ENCODE data around the gene LIF. TPM values are rescaled to one million over a fixed set of nuclear protein-coding genes. Genes with fewer than 3 reads are reported as not detected.

Gene LIF
- total and polyA plus RNA-seq, 2 of the 4 experiments (the other 2 are of a cell fraction): 130 to 214 TPM

DNA sequence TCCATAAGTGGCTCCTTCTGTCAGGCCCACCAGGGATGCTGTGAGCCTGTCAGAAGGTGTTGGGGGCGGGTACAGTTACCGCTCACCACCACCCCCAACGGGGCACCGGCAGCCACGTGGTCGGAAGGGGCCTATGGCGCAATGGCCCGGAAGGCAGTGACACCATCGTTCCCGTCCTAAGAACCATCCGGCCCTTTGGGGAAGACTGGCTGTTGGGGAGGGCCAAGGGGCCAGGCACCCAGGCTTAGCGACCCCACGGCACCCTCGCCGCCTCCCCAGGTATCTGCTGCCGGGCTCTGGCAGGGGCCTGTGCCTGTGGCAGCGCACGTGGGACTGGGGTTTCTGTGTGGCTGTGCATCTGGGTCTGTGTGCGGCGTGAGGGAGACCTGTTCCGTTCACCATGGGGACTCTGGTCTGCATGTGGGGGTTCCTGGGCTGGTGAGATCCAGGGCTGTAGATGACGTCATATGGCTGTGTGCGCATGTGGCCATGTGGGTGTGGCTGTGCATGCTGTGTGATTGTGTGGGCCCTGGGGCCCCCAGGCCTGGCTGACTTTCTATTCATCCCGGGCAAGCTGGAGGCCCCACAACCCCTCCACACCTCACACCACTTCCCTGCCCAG lies 19.4 kb upstream of the LIF start:
- Histone ChIP-seq H3K14ac (replicated peaks; ENCODE audit: low read depth, low read length) (no peak overlapping the region), H3K9ac (ENCODE audit: low read depth, low read length) (no peak overlapping the region), H2BK120ac (ENCODE audit: low read depth, low read length) (no peak overlapping the region), H3K9me3 (ENCODE audit: control insufficient read depth, insufficient read depth, low read length) (no peaks in the 10 kb centered on the region), H3K27me3 (ENCODE audit: control insufficient read depth, insufficient read depth, low read length) (no peaks in the 10 kb centered on the region; the same call in 1 of the 2 replicates), H3K36me3 (ENCODE audit: control insufficient read depth, insufficient read depth, low read length) (no peaks in the 10 kb centered on the region), H4K5ac (ENCODE audit: low read depth, low read length) (no peak overlapping the region), H3K56ac (ENCODE audit: extremely low read depth, insufficient read depth, low read length) (no peak overlapping the region), H3K18ac (ENCODE audit: low read depth, low read length) (no peak overlapping the region), H2BK20ac (ENCODE audit: low read depth, low read length) (no peak overlapping the region), H2BK15ac (ENCODE audit: low read depth, low read length) (no peak overlapping the region), H3K4ac (ENCODE audit: low read depth, low read length) (no peak overlapping the region), H2AK5ac (ENCODE audit: low read depth, low read length) (peak overlapping the region; percentile 34; the same call in 1 of the 2 replicates), H4K91ac (ENCODE audit: insufficient read depth, low read depth, low read length) (no peak overlapping the region), H2AFZ (replicated peaks; ENCODE audit: low read length, poor library complexity) (peak overlapping the region; percentile 67), H3K79me1 (ENCODE audit: low read depth in 1 of 2, low read length in 2 of 2) (no peaks in the 10 kb centered on the region), H3K4me2 (ENCODE audit: low read depth, low read length) (no peak overlapping the region), H2AK9ac (replicated peaks; ENCODE audit: low read depth, low read length, poor library complexity) (no peak overlapping the region), H3K23ac (ENCODE audit: low read depth, low read length) (no peak overlapping the region), H4K20me1 (ENCODE audit: insufficient read depth, low read length) (no peaks in the 10 kb centered on the region), H3K4me3 (ENCODE audit: insufficient read depth, low read depth, low read length) (no peak overlapping the region), H3K4me1 (ENCODE audit: control insufficient read depth, insufficient read depth, low read length) (peaks cover 6% of the 10 kb centered on the region; the same call in 1 of the 2 replicates), H3K27ac (ENCODE audit: insufficient read depth, low read length) (no peak overlapping the region), H2BK5ac (ENCODE audit: low read depth, low read length, poor library complexity, severe bottlenecking) (no peak overlapping the region), H4K8ac (ENCODE audit: low read depth in 2 of 2, low read length in 2 of 2) (no peak overlapping the region), H3K9me1 (ENCODE audit: insufficient read depth, low read length) (no peaks in the 10 kb centered on the region; the same call in 1 of the 2 replicates)
- intact Hi-C loops (cut with micrococcal nuclease): no loop called here
- ATAC-seq (ENCODE audit: low read depth) (no peak), DNase-seq (no peak)
- ChIA-PET POLR2A (ENCODE audit: unreplicated experiment) (no interaction called here), CTCF (no interaction called here)
- dilution Hi-C loops (cut with HindIII; ENCODE audit: low sequenced_read_pairs, unreplicated experiment): no loop called here
- in situ Hi-C loops (cut with MboI; ENCODE audit: low sequenced_read_pairs): no loop called here
- TF ChIP-seq MAZ (IDR thresholded peaks at IDR 0.05; ENCODE audit: borderline replicate concordance, low read depth, low read length) (no peak), CEBPB (IDR thresholded peaks at IDR 0.05; ENCODE audit: low read depth, low read length) (peak; percentile 79)
- no TSS peak for BruUV-seq (replicated peaks)
- 88% methylated on average over 5 of the region's 24 CpGs; no CpG with 5 or more reads in 1 of the 2 experiments for WGBS, 2 experiments (ENCODE audit: extremely low coverage in 2 of 2, insufficient read length in 1 of 2)
